ENCODE data around the gene PSEN1. TPM values are rescaled to one million over a fixed set of nuclear protein-coding genes. Genes with fewer than 3 reads are reported as not detected.
A peak's percentile ranks its signal among the peaks of the same experiment; 100 is the strongest.

Gene PSEN1
- 36.2 TPM for polyA plus RNA-seq (2013, experiment 1 of 2; ENCODE audit: insufficient read length)
- polyA plus RNA-seq (2013, experiment 2 of 2; ENCODE audit: insufficient read length), result 33.2 TPM

GRCh38 chr14:73136387-73137225 lies at the start of gene PSEN1:
PSEN1 (plus strand) TSS chr14:73136507; CDS start chr14:73148020, 11,513 bp downstream.
- peak; percentile 90 for DNase-seq

DNA sequence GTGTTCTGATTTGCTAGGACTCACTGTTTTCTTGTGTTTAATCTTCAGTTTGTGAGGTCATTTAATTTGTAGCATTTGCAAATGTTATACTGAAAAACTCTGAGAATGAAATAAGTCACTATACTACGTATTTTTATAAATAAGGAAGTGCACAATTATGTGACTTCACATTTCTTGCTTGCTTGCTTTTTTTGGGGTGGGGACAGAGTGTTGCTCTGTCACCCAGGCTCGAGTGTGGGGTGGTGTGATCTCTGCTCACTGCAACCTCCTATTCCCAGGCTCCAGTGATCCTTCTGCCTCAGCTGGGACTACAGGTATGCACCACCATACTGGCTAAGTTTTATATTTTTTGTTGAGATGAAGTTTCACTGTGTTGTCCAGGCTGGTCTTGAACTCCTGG lies 45.3 kb upstream of the PSEN1 start:
- DNase-seq, result no peak

- no peak for DNase-seq
Measured at GRCh38 chr14:73097421-73097820, 38.9 kb upstream of the PSEN1 start.

DNA sequence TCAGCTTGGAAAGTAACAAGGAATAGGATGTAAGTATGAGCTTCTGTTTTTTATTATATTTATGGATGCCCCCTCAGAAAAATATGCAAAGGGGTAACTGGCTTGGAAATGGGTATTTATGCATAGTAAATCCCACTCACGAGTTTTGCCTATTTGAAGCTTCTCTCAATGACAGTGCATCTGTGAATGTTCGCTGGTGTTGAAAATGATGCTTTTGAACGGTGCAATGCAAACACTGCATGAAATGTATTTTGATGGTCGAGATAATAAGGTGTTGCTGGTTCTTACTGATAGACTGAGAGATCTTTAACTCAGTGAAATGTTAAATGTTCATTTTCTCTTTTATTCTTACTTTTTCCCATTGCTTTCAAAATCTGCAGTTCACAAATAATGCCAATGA lies 36.0 kb upstream of the PSEN1 start:
- no peak for DNase-seq

DNA sequence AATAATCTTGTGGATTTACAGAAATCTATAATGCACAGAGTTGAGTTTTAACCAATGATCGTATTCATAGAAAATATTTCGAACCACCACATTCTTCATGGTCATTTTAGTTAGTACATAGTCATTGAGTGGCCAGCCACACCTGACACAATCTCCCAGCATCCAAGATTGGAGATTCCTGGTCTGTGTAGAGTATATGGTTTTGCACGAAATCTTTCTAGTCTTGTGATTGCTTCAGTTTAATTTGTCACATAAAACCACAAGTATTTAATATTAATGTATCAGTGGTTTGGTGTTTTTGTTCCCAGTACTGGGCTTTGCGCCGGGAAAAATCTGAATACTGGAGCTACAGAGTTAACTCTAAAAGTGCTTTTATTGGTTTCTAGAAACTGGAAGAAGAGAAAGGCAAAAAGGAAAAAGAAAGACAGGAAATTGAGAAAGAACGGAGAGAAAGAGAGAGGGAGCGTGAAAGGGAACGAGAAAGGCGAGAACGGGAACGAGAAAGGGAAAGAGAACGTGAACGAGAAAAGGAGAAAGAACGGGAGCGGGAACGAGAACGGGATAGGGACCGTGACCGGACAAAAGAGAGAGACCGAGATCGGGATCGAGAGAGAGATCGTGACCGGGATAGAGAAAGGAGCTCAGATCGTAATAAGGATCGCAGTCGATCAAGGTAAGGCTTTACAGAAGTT lies 33.4 kb upstream of the PSEN1 start:
- no peak for DNase-seq

- DNase-seq, result no peak
Measured at GRCh38 chr14:73105050-73105449, 31.3 kb upstream of the PSEN1 start.

- no peak for DNase-seq
Measured at GRCh38 chr14:73105727-73106126, 30.6 kb upstream of the PSEN1 start.

- DNase-seq, result no peak
Measured at GRCh38 chr14:73116079-73116665, 20.1 kb upstream of the PSEN1 start.

DNA sequence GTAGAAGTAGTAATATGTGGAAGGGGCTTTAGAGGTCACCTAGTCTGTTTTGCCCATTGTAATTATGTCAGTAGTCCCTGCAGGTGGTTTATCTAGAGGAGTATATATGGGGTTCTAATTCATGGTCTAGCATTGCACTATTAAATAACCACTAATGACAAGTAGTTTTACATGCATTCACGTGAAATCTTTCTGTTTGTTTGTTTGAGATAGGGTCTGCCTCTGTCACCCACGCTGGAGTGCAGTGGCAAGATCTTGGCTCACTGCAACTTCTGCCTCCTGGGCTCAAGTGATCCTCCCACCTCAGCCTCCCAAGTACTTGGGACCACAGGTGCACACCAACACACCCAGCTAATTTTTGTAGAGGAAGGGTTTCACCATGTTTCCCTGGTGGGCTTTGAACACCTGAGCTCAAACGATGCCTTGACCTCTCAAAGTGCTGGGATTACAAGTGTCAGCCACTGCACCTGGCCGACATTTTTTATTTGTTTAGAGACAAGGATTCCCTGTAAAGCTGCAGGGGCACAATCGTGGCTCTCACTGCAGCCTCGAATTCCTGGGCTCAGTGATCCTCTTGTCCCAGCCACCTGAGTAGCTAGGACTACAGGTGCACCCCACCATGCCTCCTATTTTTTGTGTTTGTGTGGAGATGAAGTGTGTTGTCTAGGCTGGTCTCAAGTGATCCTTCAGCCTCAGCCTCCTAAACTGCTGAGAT lies 12.0 kb upstream of the PSEN1 start:
- no peak for DNase-seq

GRCh38 chr14:73125169-73125588 lies 11.1 kb upstream of the PSEN1 start:
- DNase-seq, result no peak

DNA sequence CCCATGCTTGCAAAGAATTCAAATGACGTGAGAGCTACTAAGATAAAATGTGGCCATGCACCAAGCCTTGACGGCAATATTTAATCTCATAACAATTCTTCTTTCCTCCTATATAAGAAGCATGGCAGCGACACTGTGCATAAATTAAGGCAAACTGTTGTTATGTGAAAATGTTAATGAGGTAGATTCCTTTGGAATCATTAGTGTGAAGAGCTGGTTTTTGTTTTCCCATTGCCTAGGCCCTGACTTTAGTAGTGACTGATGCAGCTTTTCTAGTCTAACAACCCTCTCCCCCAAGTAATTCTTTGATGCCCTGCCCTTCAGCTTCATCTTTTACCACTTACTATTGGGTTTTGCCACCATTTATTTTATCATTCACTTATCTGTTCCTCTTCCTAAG lies 10.6 kb upstream of the PSEN1 start:
- no peak for DNase-seq

DNA sequence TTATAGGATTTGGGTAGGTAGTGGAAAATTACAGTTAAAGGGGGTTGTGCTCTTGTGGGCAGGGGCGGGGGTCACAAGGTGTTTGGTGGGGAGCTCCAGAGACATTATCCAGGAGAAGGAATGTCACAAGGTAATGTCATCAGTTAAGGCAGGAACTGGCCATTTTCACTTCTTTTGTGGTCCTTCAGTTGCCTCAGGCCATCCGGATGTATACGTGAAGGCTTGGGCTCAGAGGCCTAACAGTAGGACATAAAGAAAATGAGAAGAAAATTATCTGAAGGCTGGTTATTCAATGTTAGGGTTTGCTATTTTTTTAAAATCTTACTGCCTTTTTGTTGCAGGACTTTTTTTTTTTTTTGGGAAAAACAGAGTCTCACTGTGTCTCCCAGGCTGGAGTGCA lies 2.5 kb upstream of the PSEN1 start:
- no peak for DNase-seq

- DNase-seq, result no peak
Measured at GRCh38 chr14:73136085-73136386, 271 bp upstream of the PSEN1 start.

- DNase-seq, result no peak
Measured at GRCh38 chr14:73140811-73141323, 4.6 kb downstream of the PSEN1 start.

DNA sequence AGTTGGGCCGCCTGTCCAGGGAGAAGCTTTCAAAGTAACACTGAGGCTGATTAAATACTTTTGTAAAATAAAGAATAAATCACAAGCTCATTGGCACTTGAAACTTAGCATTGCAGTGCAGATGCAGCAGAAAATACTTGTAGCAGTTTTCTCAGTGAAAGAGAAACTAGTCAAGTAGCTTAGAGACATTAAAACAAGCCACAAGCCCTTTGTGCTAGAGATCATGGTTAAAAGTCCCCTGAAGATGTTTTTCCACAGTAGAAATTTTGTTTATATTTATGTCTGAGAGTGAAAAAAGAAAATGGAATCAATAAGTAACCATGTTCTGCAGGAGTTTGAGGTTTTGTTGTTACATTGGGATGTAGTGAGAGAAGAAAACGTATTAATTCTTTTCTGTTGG lies 5.9 kb downstream of the PSEN1 start:
- DNase-seq, result no peak

- DNase-seq, result no peak
Measured at GRCh38 chr14:73143003-73143402, 6.7 kb downstream of the PSEN1 start.

- no peak for DNase-seq
Measured at GRCh38 chr14:73143617-73144016, 7.3 kb downstream of the PSEN1 start.

DNA sequence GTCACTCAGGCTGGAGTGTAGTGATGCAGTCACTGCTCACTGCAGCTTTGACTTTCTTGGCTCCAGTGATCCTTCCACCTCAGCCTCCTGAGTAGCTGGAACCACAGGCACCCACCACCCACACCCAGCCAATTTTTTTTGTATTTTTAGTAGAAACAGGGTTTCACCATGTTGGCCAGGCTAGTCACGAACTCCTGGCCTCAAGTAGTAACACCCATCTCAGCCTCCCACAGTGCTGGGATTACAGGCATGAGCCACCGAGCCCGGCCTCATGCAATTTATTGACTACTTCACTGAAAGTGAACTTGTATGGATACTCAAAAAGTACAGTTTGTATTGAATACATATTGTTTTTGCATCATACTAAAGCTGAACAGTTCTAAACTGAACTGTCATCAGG lies 9.1 kb downstream of the PSEN1 start:
- no peak for DNase-seq

DNA sequence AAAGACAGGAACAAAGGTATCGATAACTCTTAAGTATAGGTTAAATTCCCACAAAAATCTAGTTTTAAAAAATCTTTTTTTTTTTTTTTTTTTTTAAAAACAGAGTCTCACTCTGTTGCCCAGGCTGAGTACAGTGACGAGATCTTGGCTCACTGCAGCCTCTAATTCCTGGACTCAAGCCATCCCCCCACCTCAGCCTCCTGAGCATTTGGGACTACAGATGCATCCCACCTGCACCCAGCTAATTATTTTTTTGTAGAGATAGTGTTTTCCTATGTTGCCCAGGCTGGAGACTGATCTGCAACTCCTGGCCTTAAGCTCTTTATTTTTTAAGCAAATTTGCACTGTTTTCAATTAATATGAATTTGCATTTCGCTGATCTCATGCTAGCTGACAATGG lies 9.8 kb downstream of the PSEN1 start:
- no peak for DNase-seq

- DNase-seq, result no peak
Measured at GRCh38 chr14:73149753-73150152, 13.4 kb downstream of the PSEN1 start.

DNA sequence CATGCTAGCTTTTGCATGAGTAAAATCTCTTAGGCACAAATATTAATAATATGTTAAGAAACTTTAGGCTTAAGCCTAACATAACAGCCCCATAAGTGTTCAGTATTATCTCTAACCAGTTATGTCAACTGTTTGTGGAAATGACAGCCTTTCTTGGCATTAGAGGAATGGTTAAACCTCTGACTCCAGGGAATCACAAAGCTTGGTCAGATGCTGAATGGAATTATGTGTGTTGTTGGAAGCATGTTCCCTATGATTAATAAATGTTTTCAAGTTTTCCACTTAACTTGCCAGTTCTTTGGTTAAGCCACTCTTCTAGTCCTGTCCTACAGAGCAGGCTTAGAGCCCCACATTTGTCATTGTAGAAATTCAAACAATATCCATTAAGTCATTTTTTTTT lies 17.0 kb downstream of the PSEN1 start:
- DNase-seq, result peak; percentile 58

- DNase-seq, result no peak
Measured at GRCh38 chr14:73162251-73162650, 25.9 kb downstream of the PSEN1 start.

GRCh38 chr14:73166399-73166798 lies 30.1 kb downstream of the PSEN1 start:
- DNase-seq, result no peak
